IMR-90 (cell line): ENCODE measurements around the gene IMPDH1. TPM values are rescaled to one million over a fixed set of nuclear protein-coding genes. Genes with fewer than 3 reads are reported as not detected.

ENCODE experiments used
- ATAC-seq: fragments of 200-7000 bp; cut with Tn5 transposase; 2 replicates; pipeline ENCODE4 v1.9.1; 2020; ENCODE audit warnings: low read depth, mild to moderate bottlenecking, moderate library complexity
- BruUV-seq: library from RNA; stranded (reverse); fragments of 400-500 nt; replicated peaks from 2 replicates; lab custom pipeline; 2021; lab: Mats Ljungman, UMichigan
- CTCF ChIA-PET: fragments of 300-600 bp; formaldehyde crosslinking; extraction: SDS; loops from one replicate; lab custom pipeline; 2021; ENCODE audit warnings: antibody characterized with exemption; lab: Yijun Ruan, JAX
- POLR2A ChIA-PET: fragments of 300-600 bp; sonication (Branson Sonifier 250); formaldehyde crosslinking; loops from one replicate; lab custom pipeline; 2022; ENCODE audit warnings: antibody characterized with exemption; ENCODE audit not compliant: unreplicated experiment; lab: Charles Lee
- DNase-seq: peaks from one replicate; pipeline ENCODE4 v3.0.0; 2013
- H2AFZ ChIP-seq: replicated peaks from 2 replicates; pipeline ENCODE3; 2013; ENCODE audit warnings: low read length, mild to moderate bottlenecking; ENCODE audit not compliant: poor library complexity
- H2AK5ac ChIP-seq: 2 replicates; pipeline ENCODE4 v1.6.1; 2013; ENCODE audit warnings: low read depth, low read length, inconsistent platforms
- H2AK9ac ChIP-seq: replicated peaks from 2 replicates; pipeline ENCODE3; 2013; ENCODE audit warnings: mild to moderate bottlenecking, low read depth, low read length, moderate library complexity; ENCODE audit not compliant: poor library complexity
- H2BK120ac ChIP-seq: 2 replicates; pipeline ENCODE4 v1.6.1; 2013; ENCODE audit warnings: low read depth, low read length, inconsistent platforms
- H2BK15ac ChIP-seq: 3 replicates; pipeline ENCODE4 v1.6.1; 2013; ENCODE audit warnings: low read depth, low read length, inconsistent platforms
- H2BK20ac ChIP-seq: 2 replicates; pipeline ENCODE4 v1.6.1; 2013; ENCODE audit warnings: low read depth, mild to moderate bottlenecking, inconsistent platforms, low read length, moderate library complexity
- H2BK5ac ChIP-seq: 2 replicates; pipeline ENCODE4 v1.6.1; 2013; ENCODE audit warnings: mild to moderate bottlenecking, low read depth, low read length, inconsistent platforms; ENCODE audit not compliant: poor library complexity, severe bottlenecking
- H3K14ac ChIP-seq: replicated peaks from 2 replicates; pipeline ENCODE4 v1.6.1; 2013; ENCODE audit warnings: low read depth, low read length, inconsistent platforms
- H3K18ac ChIP-seq: 2 replicates; pipeline ENCODE4 v1.6.1; 2013; ENCODE audit warnings: low read depth, low read length, control low read depth
- H3K23ac ChIP-seq: 2 replicates; pipeline ENCODE4 v1.6.1; 2013; ENCODE audit warnings: low read depth, low read length, inconsistent platforms
- H3K27ac ChIP-seq: 2 replicates; pipeline ENCODE4 v1.5.1; 2013; ENCODE audit warnings: mild to moderate bottlenecking, control low read depth, low read length; ENCODE audit not compliant: insufficient read depth
- H3K27me3 ChIP-seq: 2 replicates; pipeline ENCODE4 v1.6.1; 2013; ENCODE audit warnings: low read length; ENCODE audit not compliant: control insufficient read depth, insufficient read depth
- H3K36me3 ChIP-seq: 2 replicates; pipeline ENCODE4 v1.6.1; 2013; ENCODE audit warnings: low read length, mixed read lengths; ENCODE audit not compliant: control insufficient read depth, insufficient read depth
- H3K4ac ChIP-seq: 2 replicates; pipeline ENCODE4 v1.6.1; 2013; ENCODE audit warnings: low read depth, low read length, inconsistent platforms
- H3K4me1 ChIP-seq: 2 replicates; pipeline ENCODE4 v1.6.1; 2013; ENCODE audit warnings: low read length, mixed read lengths; ENCODE audit not compliant: control insufficient read depth, insufficient read depth
- H3K4me2 ChIP-seq: 2 replicates; pipeline ENCODE4 v1.6.1; 2013; ENCODE audit warnings: low read depth, mild to moderate bottlenecking, control low read depth, low read length, moderate library complexity
- H3K4me3 ChIP-seq: 2 replicates; pipeline ENCODE4 v1.5.1; 2013; ENCODE audit warnings: low read depth, mild to moderate bottlenecking, control low read depth, low read length, moderate library complexity; ENCODE audit not compliant: insufficient read depth
- H3K56ac ChIP-seq: 2 replicates; pipeline ENCODE4 v1.6.1; 2013; ENCODE audit warnings: low read length, inconsistent platforms; ENCODE audit not compliant: insufficient read depth; ENCODE audit errors: extremely low read depth
- H3K79me1 ChIP-seq, 2 experiments: 2 replicates each; pipeline ENCODE4 v1.6.1; 2013; ENCODE audit warnings: low read length in 2 of 2, inconsistent platforms in 1 of 2, low read depth in 1 of 2
- H3K9ac ChIP-seq: 2 replicates; pipeline ENCODE4 v1.6.1; 2013; ENCODE audit warnings: low read depth, low read length, control low read depth
- H3K9me1 ChIP-seq: 2 replicates; pipeline ENCODE4 v1.6.1; 2013; ENCODE audit warnings: low read length, inconsistent platforms; ENCODE audit not compliant: insufficient read depth
- H3K9me3 ChIP-seq: 2 replicates; pipeline ENCODE4 v1.6.1; 2013; ENCODE audit warnings: low read length; ENCODE audit not compliant: control insufficient read depth, insufficient read depth
- H4K20me1 ChIP-seq: 2 replicates; pipeline ENCODE4 v1.6.1; 2013; ENCODE audit warnings: low read length, inconsistent platforms; ENCODE audit not compliant: insufficient read depth
- H4K5ac ChIP-seq: 2 replicates; pipeline ENCODE4 v1.6.1; 2013; ENCODE audit warnings: mild to moderate bottlenecking, low read depth, low read length, control low read depth
- H4K8ac ChIP-seq, 2 experiments: 2 replicates each; pipeline ENCODE4 v1.6.1; 2013; ENCODE audit warnings: low read depth in 2 of 2, low read length in 2 of 2, control low read depth in 1 of 2, inconsistent platforms in 1 of 2
- H4K91ac ChIP-seq: 2 replicates; pipeline ENCODE4 v1.6.1; 2013; ENCODE audit warnings: low read depth, low read length, inconsistent platforms; ENCODE audit not compliant: insufficient read depth
- BHLHE40 ChIP-seq: fragments of 150-350 bp; IDR thresholded peaks from 2 replicates; pipeline ENCODE4 v1.6.1; 2016; ENCODE audit warnings: mild to moderate bottlenecking, low read depth, low read length
- FOS ChIP-seq: fragments of 150-350 bp; IDR thresholded peaks from 2 replicates; pipeline ENCODE4 v1.6.1; 2016; ENCODE audit warnings: low read depth, low read length
- MAFK ChIP-seq: IDR thresholded peaks from 2 replicates; pipeline ENCODE4 v1.6.1; 2012; ENCODE audit warnings: low read depth, low read length, improper control_type of control experiment
- NFE2L2 ChIP-seq: fragments of 150-350 bp; IDR thresholded peaks from 2 replicates; pipeline ENCODE4 v1.6.1; 2016; ENCODE audit warnings: low read depth, mild to moderate bottlenecking, low read length
- RAD21 ChIP-seq: IDR thresholded peaks from 2 replicates; pipeline ENCODE4 v1.6.1; 2012; ENCODE audit warnings: low read length, improper control_type of control experiment
- RCOR1 ChIP-seq: IDR thresholded peaks from 2 replicates; pipeline ENCODE4 v1.6.1; 2012; ENCODE audit warnings: mild to moderate bottlenecking, low read length, improper control_type of control experiment; ENCODE audit not compliant: insufficient replicate concordance
- RFX5 ChIP-seq: IDR thresholded peaks from 2 replicates; pipeline ENCODE4 v1.8.0; 2012; ENCODE audit warnings: low read depth, mild to moderate bottlenecking, low read length, moderate library complexity
- SMC3 ChIP-seq: fragments of 150-350 bp; IDR thresholded peaks from 2 replicates; pipeline ENCODE4 v1.6.1; 2016; ENCODE audit warnings: low read depth, mild to moderate bottlenecking, antibody characterized with exemption, low read length, moderate library complexity
- WGBS, 2 experiments: methylation state at CpG; one replicate each; pipeline versions ENCODE4 v1.1.5 to v1.1.7; 2013; ENCODE audit warnings: missing lambda C conversion rate in 2 of 2; ENCODE audit not compliant: insufficient read length in 1 of 2; ENCODE audit errors: extremely low coverage in 2 of 2; 5-methylcytosine and 5-hydroxymethylcytosine counted together
- dilution Hi-C: fragments of 300-500 bp; cut with HindIII; formaldehyde crosslinking; loops from one replicate; pipeline ENCODE4 v1.14.3; 2018; ENCODE audit warnings: low sequenced_read_pairs; ENCODE audit not compliant: unreplicated experiment
- in situ Hi-C: fragments of 300-500 bp; cut with MboI; formaldehyde crosslinking; loops from 3 replicates; pipeline ENCODE4 v1.14.3; 2019; ENCODE audit warnings: low sequenced_read_pairs, inconsistent platforms, mixed read lengths
- intact Hi-C: fragments of 100-400 bp; cut with micrococcal nuclease; formaldehyde crosslinking; loops from 2 replicates; pipeline ENCODE4 v1.10.0; 2022
- polyA plus RNA-seq, 3 experiments: library from polyadenylated mRNA; depleted of rRNA; stranded (reverse); fragments of >200 nt; gene quantifications; 2 replicates each; pipeline ENCODE4 v1.2.3, GENCODE V29; 2012; ENCODE audit warnings: low replicate concordance in 1 of 3
- total RNA-seq: library from RNA; depleted of rRNA; stranded (reverse); fragments of >200 nt; gene quantifications from 2 replicates; pipeline ENCODE4 v1.2.3, GENCODE V29; 2012
- TF ChIP-seq, protein P1 (sequence below): conservative IDR thresholded peaks from 2 replicates; pipeline ENCODE4 v1.5.1; 2012; ENCODE audit warnings: mild to moderate bottlenecking, low read depth, low read length, improper control_type of control experiment

Gene IMPDH1
- total and polyA plus RNA-seq, 2 of the 4 experiments (the other 2 are of a cell fraction), result 49.5 to 69.3 TPM

DNA sequence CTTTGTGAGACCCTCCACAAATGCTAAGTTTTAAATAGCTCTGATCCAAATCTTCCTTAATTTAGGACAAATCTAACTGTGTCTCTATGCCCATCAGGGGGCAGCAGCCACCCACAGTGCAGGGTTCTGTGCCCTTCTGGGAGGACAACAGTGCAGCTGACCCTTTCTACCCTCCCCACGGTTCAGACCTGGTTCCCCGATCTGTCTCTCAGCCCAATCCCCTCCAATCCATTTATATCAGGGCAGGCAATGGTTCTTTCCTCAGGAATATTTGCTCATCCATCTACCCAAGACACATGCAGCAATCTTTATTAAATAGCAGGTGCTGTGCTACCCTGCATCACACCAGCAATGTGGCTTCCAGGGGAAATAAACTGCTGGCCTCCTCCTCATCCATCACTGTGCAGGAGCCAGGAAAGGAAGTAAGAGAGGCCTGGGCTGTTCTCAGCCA lies 62.1 kb downstream of the IMPDH1 start:
- Histone ChIP-seq H2BK20ac (no peak overlapping the region), H4K8ac (no peak overlapping the region), H3K9ac (no peak overlapping the region), H3K56ac (no peak overlapping the region), H3K36me3 (no peaks in the 10 kb centered on the region), H3K4me3 (no peak overlapping the region), H4K20me1 (no peaks in the 10 kb centered on the region), H3K4ac (no peak overlapping the region), H2BK5ac (no peak overlapping the region), H3K27ac (no peak overlapping the region), H2AK5ac (no peak overlapping the region), H3K23ac (no peak overlapping the region), H4K5ac (no peak overlapping the region), H2BK15ac (no peak overlapping the region), H3K18ac (no peak overlapping the region), H2AK9ac (no peak overlapping the region), H3K14ac (no peak overlapping the region), H3K79me1 (peaks cover 8 to 9% of the 10 kb centered on the region in 2 experiments; a peak in 3 of 4 replicates), H3K4me1 (peaks cover 1% of the 10 kb centered on the region; the same call in 1 of the 2 replicates), H2AFZ (no peak overlapping the region), H3K4me2 (no peak overlapping the region), H3K27me3 (peaks cover 48% of the 10 kb centered on the region), H2BK120ac (no peak overlapping the region), H3K9me1 (no peaks in the 10 kb centered on the region), H3K9me3 (no peaks in the 10 kb centered on the region), H4K91ac (no peak overlapping the region)
- POLR2A ChIA-PET, result interaction anchor here (0.6 to 1.1 kb wide), 2 partner anchors 40 to 42 kb away, joined by 3 to 4 read pairs; no protein-coding TSS in a partner anchor
- in situ Hi-C loops, result loop anchor here (5.0 kb wide), 1 partner anchor 35 kb away; no protein-coding TSS in a partner anchor
- 0% methylated on average over 2 of the region's 2 CpGs; no CpG with 5 or more reads in 1 of the 2 experiments for WGBS, 2 experiments
- CTCF ChIA-PET, result interaction anchor here (0.6 to 5.3 kb wide), 22 partner anchors 8 to 114 kb away, joined by 3 to 66 read pairs (median 5); no protein-coding TSS in a partner anchor
- no TSS peak for BruUV-seq
- DNase-seq (peak; percentile 45), ATAC-seq (peak; percentile 55)
- TF ChIP-seq RCOR1 (no peak), FOS (no peak), RAD21 (peak; percentile 92), MAFK (no peak), BHLHE40 (no peak), NFE2L2 (no peak), SMC3 (peak; percentile 71), RFX5 (no peak)
- TF ChIP-seq, protein P1, sequence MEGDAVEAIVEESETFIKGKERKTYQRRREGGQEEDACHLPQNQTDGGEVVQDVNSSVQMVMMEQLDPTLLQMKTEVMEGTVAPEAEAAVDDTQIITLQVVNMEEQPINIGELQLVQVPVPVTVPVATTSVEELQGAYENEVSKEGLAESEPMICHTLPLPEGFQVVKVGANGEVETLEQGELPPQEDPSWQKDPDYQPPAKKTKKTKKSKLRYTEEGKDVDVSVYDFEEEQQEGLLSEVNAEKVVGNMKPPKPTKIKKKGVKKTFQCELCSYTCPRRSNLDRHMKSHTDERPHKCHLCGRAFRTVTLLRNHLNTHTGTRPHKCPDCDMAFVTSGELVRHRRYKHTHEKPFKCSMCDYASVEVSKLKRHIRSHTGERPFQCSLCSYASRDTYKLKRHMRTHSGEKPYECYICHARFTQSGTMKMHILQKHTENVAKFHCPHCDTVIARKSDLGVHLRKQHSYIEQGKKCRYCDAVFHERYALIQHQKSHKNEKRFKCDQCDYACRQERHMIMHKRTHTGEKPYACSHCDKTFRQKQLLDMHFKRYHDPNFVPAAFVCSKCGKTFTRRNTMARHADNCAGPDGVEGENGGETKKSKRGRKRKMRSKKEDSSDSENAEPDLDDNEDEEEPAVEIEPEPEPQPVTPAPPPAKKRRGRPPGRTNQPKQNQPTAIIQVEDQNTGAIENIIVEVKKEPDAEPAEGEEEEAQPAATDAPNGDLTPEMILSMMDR, result peak; percentile 88
- dilution Hi-C loops, result no loop called here
- intact Hi-C loops, result loop anchor here (1.0 to 2.0 kb wide), 3 partner anchors 40 to 113 kb away; no protein-coding TSS in a partner anchor
